HG03060 (cell line): ENCODE measurements around the gene VAV2.

Source experiments
- ATAC-seq: cut with Tn5 transposase; IDR thresholded peaks from one replicate; pipeline ENCODE4 v1.9.1; 2021; ENCODE audit warnings: low read depth, moderate number of reproducible peaks; ENCODE audit not compliant: unreplicated experiment

The VAV2 gene

GRCh38 chr9:133844881-133845410 is 147.2 kb downstream of the VAV2 start:
- no peak for ATAC-seq

DNA sequence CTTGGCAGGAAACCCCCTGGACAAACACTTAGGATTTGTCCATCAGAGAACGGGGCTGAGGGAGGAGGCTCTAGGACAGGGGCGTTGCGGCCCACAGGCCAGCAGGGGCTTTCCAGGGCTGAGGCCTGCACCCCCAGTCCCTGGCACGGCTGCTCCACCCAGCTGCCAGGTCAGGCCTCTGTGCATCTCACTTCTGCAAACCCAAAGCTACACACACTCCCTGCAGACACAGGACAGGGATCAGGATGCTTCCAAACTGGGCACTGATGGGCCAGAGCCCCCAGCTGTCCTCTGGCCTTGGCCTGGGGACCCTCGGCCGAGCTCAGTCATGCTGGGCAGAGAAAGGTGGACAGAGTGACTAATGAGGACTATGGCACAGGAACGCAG is 147.7 kb downstream of the VAV2 start:
- ATAC-seq = no peak

- no peak for ATAC-seq
Measured at GRCh38 chr9:133843751-133844397, 148.2 kb downstream of the VAV2 start.

- no peak for ATAC-seq
Measured at GRCh38 chr9:133843250-133843649, 148.9 kb downstream of the VAV2 start.

DNA sequence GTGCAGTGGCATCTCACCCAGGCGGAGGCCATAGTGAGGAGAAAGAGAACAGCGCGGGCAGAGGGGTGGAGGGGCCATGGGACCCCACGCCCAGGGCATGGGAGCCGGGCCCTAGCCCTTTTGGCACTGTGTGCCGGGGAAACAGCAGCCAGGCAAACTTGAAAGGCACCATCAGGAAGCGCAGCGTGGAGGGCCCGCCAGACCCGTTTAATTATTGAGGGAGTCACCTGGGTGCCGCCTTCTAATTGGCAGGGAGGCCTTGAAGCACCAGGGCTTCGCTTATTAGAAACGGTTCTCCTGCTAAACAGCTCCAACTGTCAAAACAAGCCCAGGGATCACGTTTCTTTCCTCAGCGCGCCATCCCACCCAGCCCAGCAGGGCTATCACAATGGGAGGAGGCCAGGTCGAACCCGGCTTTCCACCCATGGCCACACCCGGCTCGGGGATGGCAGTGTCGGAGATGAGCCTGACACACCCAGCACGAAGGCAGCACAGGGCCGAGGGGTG is 149.3 kb downstream of the VAV2 start:
- no peak for ATAC-seq

DNA sequence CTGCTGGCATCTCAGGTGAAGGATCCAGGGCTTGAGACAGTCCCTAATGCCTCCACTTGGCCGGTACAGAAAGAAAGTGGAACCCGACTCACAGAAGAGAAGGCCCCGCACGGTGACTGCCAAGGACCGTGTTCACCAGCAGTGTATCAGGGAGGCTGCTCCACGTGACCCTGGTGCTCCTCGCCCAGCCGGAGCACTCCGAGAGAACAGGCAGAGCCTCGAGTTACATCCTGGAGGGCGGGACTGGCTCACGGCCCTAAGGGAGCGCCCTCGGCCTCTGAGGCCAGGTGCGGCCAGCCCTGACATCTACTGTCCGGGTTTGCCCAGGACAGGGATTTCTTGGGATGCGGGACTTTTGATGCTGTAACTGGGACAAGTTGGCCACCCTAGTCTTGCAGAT is 149.9 kb downstream of the VAV2 start:
- ATAC-seq = no peak

GRCh38 chr9:133841167-133841812 is 150.8 kb downstream of the VAV2 start:
- no peak for ATAC-seq

DNA sequence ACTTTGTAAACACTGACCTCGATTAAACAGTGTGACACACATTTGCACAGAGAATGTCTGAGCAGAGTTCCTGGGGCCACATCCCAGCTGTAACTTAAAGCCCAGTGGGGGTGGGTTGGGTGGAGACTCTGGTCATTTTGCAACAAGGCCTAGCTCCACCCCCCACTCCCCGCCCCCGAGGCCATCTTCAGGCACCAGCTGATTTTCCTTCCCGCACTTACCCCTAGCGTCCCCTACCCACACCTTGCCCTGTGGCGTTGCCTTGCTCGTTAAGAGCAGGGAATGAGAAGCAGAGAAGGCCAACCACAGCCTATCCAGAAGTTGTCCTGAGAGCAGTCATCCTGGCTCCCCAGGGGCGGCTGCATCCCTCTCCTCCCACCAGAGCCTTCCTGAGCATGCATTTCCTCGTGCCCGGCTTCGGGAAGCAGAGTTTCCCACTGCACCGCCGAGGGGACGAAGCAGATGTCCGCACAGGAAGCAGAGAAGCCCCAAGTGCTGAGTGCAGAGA is 152.2 kb downstream of the VAV2 start:
- no peak for ATAC-seq

DNA sequence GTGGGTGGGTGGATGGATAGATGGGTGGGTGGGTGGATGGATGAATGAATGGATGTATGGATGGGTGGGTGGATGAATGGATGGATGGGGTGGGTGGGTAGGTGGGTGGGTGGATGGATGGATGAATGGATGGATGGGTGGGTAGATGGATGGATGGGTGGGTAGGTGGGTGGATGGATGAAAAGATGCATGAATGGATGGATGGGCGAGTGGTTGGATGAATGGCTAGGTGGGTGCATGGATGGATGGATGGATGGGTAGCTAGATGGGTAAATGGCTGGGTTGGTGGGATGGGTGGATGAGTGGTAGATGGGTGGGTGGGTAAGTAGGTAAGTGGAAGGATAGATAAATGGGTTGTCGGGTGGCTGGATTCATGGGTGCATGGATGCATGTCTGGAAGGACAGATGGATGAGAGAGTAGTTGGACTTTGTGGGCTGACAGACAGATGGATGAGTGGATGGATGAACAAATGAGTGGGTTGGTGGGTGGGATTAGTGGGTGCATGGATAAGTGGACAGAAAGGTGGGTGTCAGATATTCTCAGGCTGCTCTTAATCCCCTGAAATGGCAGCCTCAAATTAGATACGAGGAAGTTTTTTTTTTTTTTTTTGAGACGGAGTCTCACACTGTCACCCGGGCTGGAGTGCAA is 153.1 kb downstream of the VAV2 start:
- ATAC-seq = no peak

GRCh38 chr9:133837627-133838597 is 154.2 kb downstream of the VAV2 start:
- no peak for ATAC-seq

DNA sequence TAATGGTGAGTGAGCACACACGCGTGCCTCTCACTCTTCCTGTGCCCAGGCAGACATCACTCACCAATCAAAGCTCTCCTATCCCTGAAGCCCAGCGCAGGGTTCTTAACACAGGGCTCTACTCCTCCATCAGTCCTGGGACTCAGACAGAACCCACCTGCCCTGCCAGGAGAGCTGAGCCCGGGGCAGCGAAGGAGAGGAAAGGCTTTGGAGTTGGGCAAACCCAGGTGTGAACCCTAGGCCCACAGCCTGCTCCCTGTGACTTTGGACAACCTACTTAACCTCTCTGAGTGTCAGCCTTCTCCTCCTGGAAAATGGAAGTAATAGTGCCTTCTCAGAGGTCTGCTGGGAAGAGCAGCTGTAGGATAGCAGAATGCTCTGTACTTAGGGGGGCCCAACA is 155.3 kb downstream of the VAV2 start:
- ATAC-seq = no peak

GRCh38 chr9:133836001-133836758 is 155.9 kb downstream of the VAV2 start:
- no peak for ATAC-seq

DNA sequence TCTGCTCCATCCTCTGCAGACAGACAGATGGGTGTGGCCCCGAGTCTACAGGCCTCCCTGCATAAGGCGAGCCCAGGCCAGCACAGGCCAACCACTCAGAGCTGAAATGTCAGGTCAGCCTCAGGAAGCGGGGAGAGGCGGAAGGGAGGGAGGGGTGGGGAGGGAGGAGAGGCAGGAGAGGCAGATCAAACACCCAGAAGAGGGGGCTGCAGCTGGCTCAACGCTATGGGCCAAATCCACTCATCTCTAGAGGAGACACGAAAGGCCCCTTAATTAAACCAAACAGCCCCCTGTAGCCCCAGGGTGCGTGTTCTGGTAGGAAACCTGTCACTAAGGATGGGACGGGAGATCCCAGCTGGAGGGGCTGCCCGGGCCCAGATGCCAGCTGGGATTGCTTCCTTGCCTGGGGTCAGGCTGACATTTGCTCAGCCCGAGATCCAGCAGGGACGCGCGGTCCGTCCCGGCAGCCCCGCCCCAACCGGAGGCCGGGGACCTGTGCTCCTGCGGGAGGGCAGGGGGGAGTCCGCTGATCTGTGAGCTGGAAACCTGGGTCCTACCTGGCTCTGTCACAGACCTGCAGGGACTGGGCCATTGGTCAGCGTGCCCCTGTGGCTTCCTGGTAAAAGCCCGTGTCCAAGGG is 156.7 kb downstream of the VAV2 start:
- no peak for ATAC-seq

DNA sequence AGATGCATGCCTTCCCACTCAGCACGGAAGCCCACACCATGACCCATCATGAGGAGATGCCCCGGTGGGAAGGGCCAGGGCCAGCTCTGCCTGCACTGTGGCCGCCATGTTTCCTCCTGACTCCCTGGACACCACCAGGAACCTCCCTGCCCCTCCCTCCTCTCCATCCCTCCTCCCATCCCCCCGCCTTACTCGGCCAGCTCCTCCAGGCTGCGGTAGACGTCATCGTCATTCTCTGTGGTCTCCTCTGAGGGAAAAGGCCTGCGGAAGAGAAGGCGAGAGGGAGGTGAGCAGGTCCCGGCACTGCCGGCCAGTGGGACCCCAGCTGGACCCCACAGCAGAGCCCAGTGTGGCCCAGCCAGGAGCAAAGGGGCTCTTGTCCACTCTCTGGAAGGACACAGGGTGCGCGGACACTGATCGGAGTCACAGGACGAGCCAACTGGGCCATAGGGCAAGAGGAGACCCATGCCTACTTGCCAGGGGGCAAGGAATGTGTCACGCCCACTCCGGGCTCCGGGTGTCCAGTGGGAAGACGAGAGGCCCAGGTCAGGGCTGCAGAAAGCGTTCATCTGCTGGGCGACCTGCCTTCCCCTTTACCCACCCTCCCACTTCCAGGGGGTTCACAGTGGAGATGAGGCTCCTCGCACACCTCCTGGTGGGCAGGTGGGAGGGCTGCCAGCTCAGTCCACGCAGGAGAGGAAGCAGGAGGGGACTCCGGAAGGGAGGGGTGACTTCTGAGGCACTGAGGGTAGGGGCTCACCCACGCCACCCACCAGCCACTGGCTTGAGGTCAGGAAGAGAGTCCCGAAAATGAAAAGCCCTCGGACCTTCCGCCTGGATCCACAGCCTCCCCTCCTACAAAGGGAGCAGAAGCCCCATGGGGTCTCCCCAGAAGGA is 157.8 kb downstream of the VAV2 start:
- ATAC-seq = no peak

DNA sequence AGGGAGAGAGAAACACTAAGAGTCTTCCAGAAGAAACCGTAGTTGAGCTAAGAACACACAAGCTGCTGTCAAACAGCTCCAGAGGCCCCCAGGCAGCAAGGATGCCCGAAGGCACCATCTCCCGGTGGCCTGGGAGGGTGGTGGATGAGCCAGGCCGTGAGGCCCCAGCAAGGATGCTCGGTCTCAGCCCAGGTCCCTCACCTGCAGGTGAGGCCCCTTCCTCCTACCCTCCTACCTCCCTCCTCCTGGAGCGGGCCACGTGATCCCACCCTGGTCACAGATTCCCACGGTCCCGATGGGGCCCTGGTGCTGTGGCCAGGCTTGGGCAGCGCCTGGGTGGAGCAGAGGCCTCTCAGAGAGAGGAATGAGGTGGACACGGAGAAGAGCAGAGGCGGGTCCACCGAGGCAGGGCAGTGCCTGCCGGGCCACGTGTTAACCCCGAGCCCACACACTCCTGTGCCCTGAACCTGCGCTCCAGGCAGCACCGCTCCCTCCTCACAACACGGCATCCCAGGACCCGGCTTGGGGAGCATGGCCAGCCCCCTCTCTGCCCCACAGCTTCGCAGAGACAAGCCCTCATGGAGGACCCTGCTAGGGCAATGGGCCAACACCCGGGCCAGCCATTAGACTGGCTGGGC is 158.6 kb downstream of the VAV2 start:
- no peak for ATAC-seq

- no peak for ATAC-seq
Measured at GRCh38 chr9:133832877-133833276, 159.2 kb downstream of the VAV2 start.

- ATAC-seq = no peak
Measured at GRCh38 chr9:133830711-133831110, 161.4 kb downstream of the VAV2 start.

GRCh38 chr9:133830310-133830709 is 161.8 kb downstream of the VAV2 start:
- no peak for ATAC-seq
